Measurements from ENCODE around the gene GTF3C1. TPM values are rescaled to one million over a fixed set of nuclear protein-coding genes. Genes with fewer than 3 reads are reported as not detected.

Gene GTF3C1
- 107 TPM in 2 replicates for total RNA-seq (2014; rRNA removed; shearing (Covaris generic))

GRCh38 chr16:27549746-27550581 is at the start of gene GTF3C1, which contains the start of gene KATNIP:
Gene GTF3C1 (minus strand): TSS chr16:27549913. CDS start chr16:27549890, 23 bp downstream.
Gene KATNIP (plus strand): TSS chr16:27550144. CDS start chr16:27550171, 27 bp downstream.
- Histone ChIP-seq H3K36me3 (replicated peaks; ENCODE audit: control insufficient read depth, insufficient read depth, low read length) (peaks cover 5% of the 10 kb centered on the region), H3K4me3 (ENCODE audit: insufficient read depth, low read depth, low read length) (peak within 1 kb of the TSS; percentile 89), H3K27me3 (ENCODE audit: control insufficient read depth, insufficient read depth, low read length) (no peaks in the 10 kb centered on the region)
- DNase-seq, result peak; percentile 100

GRCh38 chr16:27598931-27599565 is 49.3 kb upstream of the GTF3C1 start:
- H3K4me3 ChIP-seq (ENCODE audit: insufficient read depth, low read depth, low read length), result no peak overlapping the region
- DNase-seq, result peak; percentile 2
- H3K36me3 ChIP-seq (replicated peaks; ENCODE audit: control insufficient read depth, insufficient read depth, low read length), result no peaks in the 10 kb centered on the region
- H3K27me3 ChIP-seq (ENCODE audit: control insufficient read depth, insufficient read depth, low read length), result no peaks in the 10 kb centered on the region

GRCh38 chr16:27598220-27598619 is 48.5 kb upstream of the GTF3C1 start:
- no peak for DNase-seq
- H3K4me3 ChIP-seq (ENCODE audit: insufficient read depth, low read depth, low read length), result no peak overlapping the region
- H3K27me3 ChIP-seq (ENCODE audit: control insufficient read depth, insufficient read depth, low read length), result no peaks in the 10 kb centered on the region
- H3K36me3 ChIP-seq (replicated peaks; ENCODE audit: control insufficient read depth, insufficient read depth, low read length), result no peaks in the 10 kb centered on the region

- H3K4me3 ChIP-seq (ENCODE audit: insufficient read depth, low read depth, low read length), result no peak overlapping the region
- no peaks in the 10 kb centered on the region for H3K27me3 ChIP-seq (ENCODE audit: control insufficient read depth, insufficient read depth, low read length)
- DNase-seq, result no peak
- no peaks in the 10 kb centered on the region for H3K36me3 ChIP-seq (replicated peaks; ENCODE audit: control insufficient read depth, insufficient read depth, low read length)
These were observed 47.6 kb upstream of the GTF3C1 start for GRCh38 chr16:27597361-27597760.

GRCh38 chr16:27596411-27596810 is 46.7 kb upstream of the GTF3C1 start:
- Histone ChIP-seq H3K4me3 (ENCODE audit: insufficient read depth, low read depth, low read length) (no peak overlapping the region), H3K36me3 (replicated peaks; ENCODE audit: control insufficient read depth, insufficient read depth, low read length) (no peaks in the 10 kb centered on the region), H3K27me3 (ENCODE audit: control insufficient read depth, insufficient read depth, low read length) (no peaks in the 10 kb centered on the region)
- no peak for DNase-seq

GRCh38 chr16:27595993-27596392 is 46.3 kb upstream of the GTF3C1 start:
- H3K36me3 ChIP-seq (replicated peaks; ENCODE audit: control insufficient read depth, insufficient read depth, low read length), result no peaks in the 10 kb centered on the region
- no peak for DNase-seq
- H3K4me3 ChIP-seq (ENCODE audit: insufficient read depth, low read depth, low read length), result no peak overlapping the region
- no peaks in the 10 kb centered on the region for H3K27me3 ChIP-seq (ENCODE audit: control insufficient read depth, insufficient read depth, low read length)

GRCh38 chr16:27595475-27595874 is 45.8 kb upstream of the GTF3C1 start:
- H3K36me3 ChIP-seq (replicated peaks; ENCODE audit: control insufficient read depth, insufficient read depth, low read length), result no peaks in the 10 kb centered on the region
- DNase-seq, result no peak
- no peak overlapping the region for H3K4me3 ChIP-seq (ENCODE audit: insufficient read depth, low read depth, low read length)
- H3K27me3 ChIP-seq (ENCODE audit: control insufficient read depth, insufficient read depth, low read length), result no peaks in the 10 kb centered on the region

GRCh38 chr16:27591837-27592236 is 42.1 kb upstream of the GTF3C1 start:
- DNase-seq, result no peak
- H3K27me3 ChIP-seq (ENCODE audit: control insufficient read depth, insufficient read depth, low read length), result no peaks in the 10 kb centered on the region
- H3K36me3 ChIP-seq (replicated peaks; ENCODE audit: control insufficient read depth, insufficient read depth, low read length), result no peaks in the 10 kb centered on the region
- no peak overlapping the region for H3K4me3 ChIP-seq (ENCODE audit: insufficient read depth, low read depth, low read length)

GRCh38 chr16:27588057-27588456 is 38.3 kb upstream of the GTF3C1 start:
- Histone ChIP-seq H3K36me3 (replicated peaks; ENCODE audit: control insufficient read depth, insufficient read depth, low read length) (no peaks in the 10 kb centered on the region), H3K27me3 (ENCODE audit: control insufficient read depth, insufficient read depth, low read length) (no peaks in the 10 kb centered on the region), H3K4me3 (ENCODE audit: insufficient read depth, low read depth, low read length) (no peak overlapping the region)
- DNase-seq, result no peak

GRCh38 chr16:27586711-27587110 is 37.0 kb upstream of the GTF3C1 start:
- H3K4me3 ChIP-seq (ENCODE audit: insufficient read depth, low read depth, low read length), result no peak overlapping the region

GRCh38 chr16:27585200-27585599 is 35.5 kb upstream of the GTF3C1 start:
- no peaks in the 10 kb centered on the region for H3K36me3 ChIP-seq (replicated peaks; ENCODE audit: control insufficient read depth, insufficient read depth, low read length)
- no peaks in the 10 kb centered on the region for H3K27me3 ChIP-seq (ENCODE audit: control insufficient read depth, insufficient read depth, low read length)
- no peak overlapping the region for H3K4me3 ChIP-seq (ENCODE audit: insufficient read depth, low read depth, low read length)
- DNase-seq, result no peak

More at GRCh38 chr16:27586711-27587110, 37.0 kb upstream of the GTF3C1 start:
- Histone ChIP-seq H3K27me3 (ENCODE audit: control insufficient read depth, insufficient read depth, low read length) (no peaks in the 10 kb centered on the region), H3K36me3 (replicated peaks; ENCODE audit: control insufficient read depth, insufficient read depth, low read length) (no peaks in the 10 kb centered on the region)
- no peak for DNase-seq

- H3K4me3 ChIP-seq (ENCODE audit: insufficient read depth, low read depth, low read length), result no peak overlapping the region
- DNase-seq, result no peak
- no peaks in the 10 kb centered on the region for H3K36me3 ChIP-seq (replicated peaks; ENCODE audit: control insufficient read depth, insufficient read depth, low read length)
- no peaks in the 10 kb centered on the region for H3K27me3 ChIP-seq (ENCODE audit: control insufficient read depth, insufficient read depth, low read length)
These were observed 33.9 kb upstream of the GTF3C1 start for GRCh38 chr16:27583634-27584033.

- DNase-seq, result no peak
These were observed 33.2 kb upstream of the GTF3C1 start for GRCh38 chr16:27582883-27583282.

GRCh38 chr16:27579087-27579980 is 29.6 kb upstream of the GTF3C1 start:
- no peak for DNase-seq
- Histone ChIP-seq H3K36me3 (replicated peaks; ENCODE audit: control insufficient read depth, insufficient read depth, low read length) (no peaks in the 10 kb centered on the region), H3K27me3 (ENCODE audit: control insufficient read depth, insufficient read depth, low read length) (no peaks in the 10 kb centered on the region), H3K4me3 (ENCODE audit: insufficient read depth, low read depth, low read length) (no peak overlapping the region)

More at GRCh38 chr16:27582883-27583282, 33.2 kb upstream of the GTF3C1 start:
- Histone ChIP-seq H3K36me3 (replicated peaks; ENCODE audit: control insufficient read depth, insufficient read depth, low read length) (no peaks in the 10 kb centered on the region), H3K27me3 (ENCODE audit: control insufficient read depth, insufficient read depth, low read length) (no peaks in the 10 kb centered on the region), H3K4me3 (ENCODE audit: insufficient read depth, low read depth, low read length) (no peak overlapping the region)

Measured in H7 (cell line).